GM23248 (cell line): ENCODE measurements around the gene SS18L1. TPM values are rescaled to one million over a fixed set of nuclear protein-coding genes. Genes with fewer than 3 reads are reported as not detected.

Experiments
- DNase-seq: peaks from one replicate; pipeline ENCODE4 v3.0.0-alpha.2; 2015
- H2AFZ ChIP-seq: fragments of 200-600 bp; sonication (generic); 2 replicates; pipeline ENCODE4 v1.6.1; 2016; ENCODE audit warnings: antibody characterized with exemption
- H3F3A ChIP-seq: fragments of 200-600 bp; sonication (generic); 2 replicates; pipeline ENCODE4 v1.6.1; 2016; ENCODE audit warnings: mild to moderate bottlenecking, antibody characterized with exemption, mixed run types; ENCODE audit not compliant: insufficient read depth
- H3K27ac ChIP-seq: fragments of 200-600 bp; sonication (generic); 2 replicates; pipeline ENCODE4 v1.5.1; 2016; ENCODE audit warnings: mild to moderate bottlenecking
- H3K27me3 ChIP-seq: fragments of 200-600 bp; sonication (generic); replicated peaks from 2 replicates; pipeline ENCODE4 v1.6.1; 2016; ENCODE audit warnings: mild to moderate bottlenecking; ENCODE audit not compliant: insufficient read depth
- H3K36me3 ChIP-seq: fragments of 200-600 bp; sonication (generic); 2 replicates; pipeline ENCODE4 v1.6.1; 2016; ENCODE audit warnings: low read depth, mild to moderate bottlenecking
- H3K4me1 ChIP-seq: fragments of 200-600 bp; sonication (generic); 2 replicates; pipeline ENCODE4 v1.6.1; 2016; ENCODE audit warnings: mild to moderate bottlenecking; ENCODE audit not compliant: insufficient read depth
- H3K4me2 ChIP-seq: fragments of 200-600 bp; sonication (generic); one replicate; pipeline ENCODE4 v1.6.1; 2016; ENCODE audit warnings: mild to moderate bottlenecking; ENCODE audit not compliant: unreplicated experiment
- H3K4me3 ChIP-seq: fragments of 200-600 bp; sonication (generic); 2 replicates; pipeline ENCODE4 v1.5.1; 2016; ENCODE audit warnings: mild to moderate bottlenecking
- H3K79me2 ChIP-seq: fragments of 200-600 bp; sonication (generic); 2 replicates; pipeline ENCODE4 v1.6.1; 2016; ENCODE audit warnings: mild to moderate bottlenecking; ENCODE audit not compliant: insufficient read depth
- H3K9ac ChIP-seq: fragments of 200-600 bp; sonication (generic); 2 replicates; pipeline ENCODE4 v1.6.1; 2016; ENCODE audit warnings: mild to moderate bottlenecking
- H3K9me2 ChIP-seq: fragments of 200-600 bp; sonication (generic); 2 replicates; pipeline ENCODE4 v1.6.1; 2016; ENCODE audit warnings: mixed run types, mild to moderate bottlenecking, moderate library complexity; ENCODE audit not compliant: insufficient read depth
- H3K9me3 ChIP-seq: fragments of 200-600 bp; sonication (generic); one replicate; pipeline ENCODE4 v1.6.1; 2017; ENCODE audit warnings: low read depth
- H4K20me1 ChIP-seq: fragments of 200-600 bp; sonication (generic); 2 replicates; pipeline ENCODE4 v1.6.0; 2016; ENCODE audit not compliant: insufficient read depth
- EZH2 ChIP-seq: fragments of 200-600 bp; sonication (generic); IDR thresholded peaks from 2 replicates; pipeline ENCODE4 v1.6.1; 2018; ENCODE audit warnings: antibody characterized with exemption, mild to moderate bottlenecking; ENCODE audit not compliant: insufficient read depth, poor library complexity, severe bottlenecking
- EZH2phosphoT487 ChIP-seq: fragments of 200-600 bp; sonication (generic); IDR thresholded peaks from 2 replicates; pipeline ENCODE4 v1.6.1; 2018; ENCODE audit warnings: antibody characterized with exemption, moderate library complexity, mild to moderate bottlenecking, low read depth; ENCODE audit not compliant: insufficient read depth
- WGBS, 2 experiments: methylation state at CpG; one replicate each; pipeline ENCODE4 v1.1.6; 2015 to 2017; ENCODE audit warnings: low lambda C conversion rate in 2 of 2, low coverage in 1 of 2; ENCODE audit errors: missing lambda C conversion rate in 2 of 2; 5-methylcytosine and 5-hydroxymethylcytosine counted together
- in situ Hi-C: fragments of 300-500 bp; cut with MboI; formaldehyde crosslinking; loops from 2 replicates; pipeline ENCODE4 v1.15.0; 2020
- polyA plus RNA-seq: library from polyadenylated mRNA; unstranded; fragments of >200 nt; fragmentation: Nextera tagmentation; extraction: Ambion mirVana; gene quantifications from 2 replicates; pipeline ENCODE4 v1.2.1, GENCODE V29; 2016
- total RNA-seq: library from RNA; depleted of rRNA; stranded (reverse); fragments of >200 nt; shearing (Covaris generic); gene quantifications from 2 replicates; pipeline ENCODE4 v1.2.3, GENCODE V29; 2014

Gene SS18L1
- total and polyA plus RNA-seq, 2 experiments from 2014 or later = 2.3 to 8.8 TPM

DNA sequence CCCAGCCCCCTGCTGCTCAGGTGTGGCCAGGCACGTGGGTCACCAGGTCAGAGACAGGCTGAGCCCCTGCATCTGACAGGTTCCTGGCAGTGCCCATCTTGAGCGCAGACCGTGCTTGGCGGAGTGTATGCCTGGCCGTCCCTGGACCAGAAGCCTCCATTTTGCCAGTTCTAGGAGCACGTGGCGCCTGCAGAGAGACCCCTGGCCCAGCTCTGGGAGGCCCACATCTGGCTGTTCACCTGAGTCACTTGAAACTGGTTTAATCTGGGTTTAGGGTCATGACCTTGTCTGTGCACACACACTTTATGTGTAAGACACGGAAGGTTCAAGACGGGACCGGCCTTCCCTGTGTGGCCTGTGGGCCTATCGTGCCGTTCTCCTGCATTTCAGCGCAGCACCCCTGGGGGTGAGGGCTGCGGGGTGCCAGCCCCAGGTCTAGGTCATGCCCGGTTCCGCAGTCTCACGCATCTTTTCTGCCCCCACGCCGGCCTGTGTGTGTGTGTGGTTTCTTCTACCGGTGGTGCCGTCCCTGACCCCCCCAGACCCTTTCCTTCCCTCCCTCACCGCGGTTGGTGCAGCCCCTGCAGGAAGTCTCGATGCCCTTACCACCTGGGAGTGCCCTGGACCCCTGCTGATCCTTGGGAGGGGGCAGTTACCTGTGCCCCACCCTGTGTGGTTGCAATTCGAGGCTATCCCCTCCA is 14.0 kb downstream of the SS18L1 start:
- no peak for DNase-seq
- no peaks in the 10 kb centered on the region for H3K9me3 ChIP-seq
- no peak overlapping the region for H2AFZ ChIP-seq
- peaks cover 7% of the 10 kb centered on the region; the same call in 1 of the 2 replicates for H4K20me1 ChIP-seq
- H3K36me3 ChIP-seq = no peaks in the 10 kb centered on the region; the same call in 1 of the 2 replicates
- in situ Hi-C loops = no loop called here
- H3K9ac ChIP-seq = no peak overlapping the region
- peaks cover 87% of the 10 kb centered on the region for H3K79me2 ChIP-seq
- no peaks in the 10 kb centered on the region for H3K27me3 ChIP-seq
- TF ChIP-seq EZH2 = no peak
- WGBS, 2 experiments = 87 to 93% methylated on average over 24 to 25 of the region's 25 CpGs
- no peak overlapping the region for H3K4me3 ChIP-seq
- no peak overlapping the region for H3K4me2 ChIP-seq
- peaks cover 15% of the 10 kb centered on the region for H3K4me1 ChIP-seq
- H3K27ac ChIP-seq = no peak overlapping the region
- no peaks in the 10 kb centered on the region for H3K9me2 ChIP-seq
- no peaks in the 10 kb centered on the region for H3F3A ChIP-seq

DNA sequence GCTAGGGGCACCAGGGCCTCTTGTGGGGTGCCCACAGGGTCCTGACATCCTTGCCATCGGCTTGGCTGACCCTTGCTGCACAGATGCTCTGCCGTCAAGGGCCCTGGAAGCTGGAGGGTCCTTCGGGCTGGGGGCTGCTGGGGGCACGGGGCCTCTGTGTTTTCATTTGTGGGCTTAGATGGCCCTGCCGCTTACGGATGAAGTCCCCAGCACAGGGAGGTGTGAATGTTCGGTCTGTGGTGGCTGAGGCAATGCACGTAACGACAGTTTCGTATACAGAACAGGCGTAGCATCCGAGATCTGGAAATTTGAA is 14.5 kb downstream of the SS18L1 start:
- Histone ChIP-seq H3K27me3 (no peaks in the 10 kb centered on the region), H3K4me2 (no peak overlapping the region), H3K27ac (no peak overlapping the region), H3K4me1 (peaks cover 15% of the 10 kb centered on the region), H4K20me1 (peaks cover 7% of the 10 kb centered on the region; the same call in 1 of the 2 replicates), H3K4me3 (no peak overlapping the region), H2AFZ (no peak overlapping the region), H3K79me2 (peaks cover 82% of the 10 kb centered on the region), H3K9me2 (no peaks in the 10 kb centered on the region), H3K36me3 (no peaks in the 10 kb centered on the region; the same call in 1 of the 2 replicates), H3F3A (no peaks in the 10 kb centered on the region), H3K9me3 (no peaks in the 10 kb centered on the region), H3K9ac (no peak overlapping the region)
- 92 to 95% methylated on average over 12 of the region's 12 CpGs for WGBS, 2 experiments
- TF ChIP-seq EZH2 (no peak), EZH2phosphoT487 (no peak)
- in situ Hi-C loops = no loop called here
- DNase-seq = no peak

DNA sequence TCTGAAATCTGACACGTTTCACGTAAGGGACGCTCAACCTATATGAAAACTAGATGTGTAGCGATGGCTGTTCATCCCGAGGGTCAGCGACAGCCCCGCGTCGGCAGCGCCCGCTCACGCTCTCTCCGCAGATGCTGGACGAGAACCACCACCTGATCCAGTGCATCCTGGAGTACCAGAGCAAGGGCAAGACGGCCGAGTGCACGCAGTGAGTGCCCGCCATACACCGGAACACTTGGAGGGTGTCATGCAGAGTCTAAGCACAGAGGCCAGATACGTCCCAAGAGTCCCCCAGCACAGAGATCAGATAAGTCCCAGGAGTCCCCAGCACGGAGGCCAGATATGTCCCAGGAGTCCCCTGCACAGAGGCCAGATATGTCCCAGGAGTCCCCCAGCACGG is 15.0 kb downstream of the SS18L1 start:
- no peaks in the 10 kb centered on the region for H3K27me3 ChIP-seq
- H3K9me2 ChIP-seq = no peaks in the 10 kb centered on the region
- no peaks in the 10 kb centered on the region for H3K9me3 ChIP-seq
- no peak overlapping the region for H3K4me2 ChIP-seq
- no peaks in the 10 kb centered on the region for H3F3A ChIP-seq
- H3K27ac ChIP-seq = no peak overlapping the region
- peaks cover 15% of the 10 kb centered on the region for H3K4me1 ChIP-seq
- H2AFZ ChIP-seq = no peak overlapping the region
- no peak overlapping the region for H3K9ac ChIP-seq
- WGBS, 2 experiments = 96 to 98% methylated on average over 22 of the region's 22 CpGs
- H4K20me1 ChIP-seq = peaks cover 7% of the 10 kb centered on the region; the same call in 1 of the 2 replicates
- H3K36me3 ChIP-seq = no peaks in the 10 kb centered on the region; the same call in 1 of the 2 replicates
- peaks cover 77% of the 10 kb centered on the region for H3K79me2 ChIP-seq
- no peak for DNase-seq
- no peak overlapping the region for H3K4me3 ChIP-seq
- in situ Hi-C loops = no loop called here
- TF ChIP-seq EZH2phosphoT487 (no peak), EZH2 (no peak)

DNA sequence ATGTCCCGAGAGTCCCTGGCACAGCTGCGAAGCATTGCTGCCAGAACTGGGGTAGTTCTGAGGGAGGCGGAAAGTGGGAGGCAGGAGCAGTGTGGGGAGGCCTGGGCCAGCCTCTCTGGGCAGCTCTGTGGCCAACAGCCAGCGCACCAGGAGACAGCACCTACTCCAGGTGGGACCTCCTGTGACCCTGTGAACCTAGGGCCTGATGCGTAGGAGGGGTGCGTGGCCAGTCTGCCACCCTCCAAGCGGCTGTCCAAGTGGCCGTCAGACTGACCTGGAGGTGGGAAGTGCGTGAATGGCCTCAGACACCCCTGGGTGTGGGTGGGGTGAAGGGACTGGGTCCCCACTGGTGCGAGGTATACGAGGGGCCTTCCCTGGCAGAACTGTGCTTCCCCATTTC is 15.5 kb downstream of the SS18L1 start:
- H3K9ac ChIP-seq = no peak overlapping the region
- H2AFZ ChIP-seq = no peak overlapping the region
- H3K79me2 ChIP-seq = peaks cover 72% of the 10 kb centered on the region
- H3K9me3 ChIP-seq = no peaks in the 10 kb centered on the region
- H3K4me2 ChIP-seq = no peak overlapping the region
- DNase-seq = no peak
- no peaks in the 10 kb centered on the region for H3F3A ChIP-seq
- H3K27ac ChIP-seq = no peak overlapping the region
- no peaks in the 10 kb centered on the region for H3K27me3 ChIP-seq
- peaks cover 15% of the 10 kb centered on the region for H3K4me1 ChIP-seq
- H4K20me1 ChIP-seq = peaks cover 7% of the 10 kb centered on the region; the same call in 1 of the 2 replicates
- no peaks in the 10 kb centered on the region for H3K9me2 ChIP-seq
- no peak overlapping the region for H3K4me3 ChIP-seq
- in situ Hi-C loops = no loop called here
- 92 to 93% methylated on average over 11 of the region's 11 CpGs for WGBS, 2 experiments
- no peaks in the 10 kb centered on the region; the same call in 1 of the 2 replicates for H3K36me3 ChIP-seq
- TF ChIP-seq EZH2 (no peak), EZH2phosphoT487 (no peak)
